ENCODE data around the gene ANKRD13A. TPM values are rescaled to one million over a fixed set of nuclear protein-coding genes. Genes with fewer than 3 reads are reported as not detected.
A peak's percentile ranks its signal among the peaks of the same experiment; 100 is the strongest.

ANKRD13A gene
- total RNA-seq, 1 donor from 2014 or later: 38.0 TPM

DNA sequence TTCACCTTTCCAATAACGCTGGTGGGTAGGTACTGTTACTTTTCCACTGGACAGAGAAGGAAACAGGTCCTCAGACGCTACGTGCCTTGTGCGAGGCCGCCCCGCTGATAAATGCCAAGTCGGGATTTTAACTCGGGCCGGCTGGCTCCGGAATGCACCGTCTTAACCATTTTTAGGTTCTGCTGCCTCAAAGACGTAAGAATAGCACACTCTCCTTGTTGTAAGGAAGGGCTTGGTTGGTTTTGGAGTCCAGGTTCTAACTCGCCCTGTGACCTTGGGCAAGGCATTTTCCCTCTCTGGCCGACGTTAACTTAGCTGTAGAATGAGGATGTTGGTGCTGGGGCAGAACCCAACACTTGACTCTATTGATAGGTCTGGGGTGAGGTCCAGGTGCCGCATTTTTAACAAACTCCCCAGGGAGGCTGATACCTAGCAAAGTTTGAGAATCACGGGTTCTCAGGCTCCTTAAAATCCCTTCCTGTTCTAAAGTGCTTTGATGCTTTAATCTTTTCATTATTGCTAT lies 814 bp downstream of the ANKRD13A start:
- Mint-ChIP-seq H3K4me3 (ENCODE audit: low read depth) (peak overlapping the region; percentile 92), H3K9me3 (ENCODE audit: low read depth) (no peaks in the 10 kb centered on the region), H3K4me1 (ENCODE audit: low read depth) (peaks cover 14% of the 10 kb centered on the region), H3K36me3 (ENCODE audit: insufficient read depth) (peaks cover 1% of the 10 kb centered on the region), H3K27ac (peak overlapping the region; percentile 92), H3K27me3 (no peaks in the 10 kb centered on the region)
- DNase-seq (ENCODE audit: low spot score, unreplicated experiment): no peak
- no peak for TF ChIP-seq CTCF (IDR thresholded peaks at IDR 0.05; ENCODE audit: unreplicated experiment)

GRCh38 chr12:110001596-110001995 lies 2.4 kb downstream of the ANKRD13A start:
- DNase-seq (ENCODE audit: low spot score, unreplicated experiment): no peak
- Mint-ChIP-seq H3K36me3 (ENCODE audit: insufficient read depth) (peaks cover 5% of the 10 kb centered on the region), H3K27me3 (no peaks in the 10 kb centered on the region), H3K9me3 (ENCODE audit: low read depth) (no peaks in the 10 kb centered on the region), H3K4me3 (ENCODE audit: low read depth) (peak overlapping the region; percentile 14), H3K27ac (no peak overlapping the region), H3K4me1 (ENCODE audit: low read depth) (peaks cover 8% of the 10 kb centered on the region)
- no peak for TF ChIP-seq CTCF (IDR thresholded peaks at IDR 0.05; ENCODE audit: unreplicated experiment)

- Mint-ChIP-seq H3K4me1 (ENCODE audit: low read depth) (peaks cover 8% of the 10 kb centered on the region), H3K9me3 (ENCODE audit: low read depth) (peaks cover 1% of the 10 kb centered on the region), H3K36me3 (ENCODE audit: insufficient read depth) (peaks cover 6% of the 10 kb centered on the region), H3K4me3 (ENCODE audit: low read depth) (no peak overlapping the region), H3K27ac (no peak overlapping the region), H3K27me3 (no peaks in the 10 kb centered on the region)
- DNase-seq (ENCODE audit: low spot score, unreplicated experiment): no peak
- TF ChIP-seq CTCF (IDR thresholded peaks at IDR 0.05; ENCODE audit: unreplicated experiment): no peak
Observed at GRCh38 chr12:110002676-110003515, 3.7 kb downstream of the ANKRD13A start.

GRCh38 chr12:110004598-110004997 lies 5.4 kb downstream of the ANKRD13A start:
- Mint-ChIP-seq H3K36me3 (ENCODE audit: insufficient read depth) (peaks cover 8% of the 10 kb centered on the region), H3K4me3 (ENCODE audit: low read depth) (no peak overlapping the region), H3K9me3 (ENCODE audit: low read depth) (peaks cover 2% of the 10 kb centered on the region)

More at GRCh38 chr12:110004598-110004997, 5.4 kb downstream of the ANKRD13A start:
- no peak for TF ChIP-seq CTCF (IDR thresholded peaks at IDR 0.05; ENCODE audit: unreplicated experiment)
- DNase-seq (ENCODE audit: low spot score, unreplicated experiment): no peak
- H3K27ac Mint-ChIP-seq: no peak overlapping the region
- no peaks in the 10 kb centered on the region for H3K27me3 Mint-ChIP-seq
- peaks cover 6% of the 10 kb centered on the region for H3K4me1 Mint-ChIP-seq (ENCODE audit: low read depth)
